ENCODE results near the gene PCDHGB2. TPM values are rescaled to one million over a fixed set of nuclear protein-coding genes. Genes with fewer than 3 reads are reported as not detected.

PCDHGB2 gene
- total RNA-seq, result 14.6 TPM

GRCh38 chr5:141359790-141360426 lies at the start of gene PCDHGB2:
Gene PCDHGB2 (plus strand): TSS chr5:141359994. CDS start chr5:141360136, 142 bp downstream.

GRCh38 chr5:141320225-141321169 lies 39.3 kb upstream of the PCDHGB2 start, which contains the start of gene TAF7:
Gene TAF7 (minus strand): TSS chr5:141320784. CDS start chr5:141320044, 740 bp downstream.

GRCh38 chr5:141330299-141331080 lies 29.3 kb upstream of the PCDHGB2 start, which contains the start of gene PCDHGA1:
Gene PCDHGA1 (plus strand): TSS chr5:141330514.

GRCh38 chr5:141338538-141339306 lies 21.1 kb upstream of the PCDHGB2 start, which contains the start of gene PCDHGA2:
Gene PCDHGA2 (plus strand): TSS chr5:141338760.

GRCh38 chr5:141343242-141343952 lies 16.4 kb upstream of the PCDHGB2 start, which contains the start of gene PCDHGA3:
Gene PCDHGA3 (plus strand): TSS chr5:141343829. CDS start chr5:141344034, 205 bp downstream.

GRCh38 chr5:141349917-141350619 lies 9.7 kb upstream of the PCDHGB2 start, which contains the start of gene PCDHGB1:
Gene PCDHGB1 (plus strand): TSS chr5:141350099. CDS start chr5:141350261, 162 bp downstream.

GRCh38 chr5:141354900-141355469 lies 4.8 kb upstream of the PCDHGB2 start, which contains the start of gene PCDHGA4:
Gene PCDHGA4 (plus strand): TSS chr5:141355021. CDS start chr5:141355108, 87 bp downstream.

GRCh38 chr5:141363952-141364660 lies 4.3 kb downstream of the PCDHGB2 start, which contains the start of gene PCDHGA5:
Gene PCDHGA5 (plus strand): TSS chr5:141364162. CDS start chr5:141364331, 169 bp downstream.

GRCh38 chr5:141369994-141370848 lies 10.4 kb downstream of the PCDHGB2 start, which contains the start of gene PCDHGB3:
Gene PCDHGB3 (plus strand): TSS chr5:141370242. CDS start chr5:141370395, 153 bp downstream.

GRCh38 chr5:141373673-141374317 lies 14.0 kb downstream of the PCDHGB2 start, which contains the start of gene PCDHGA6:
Gene PCDHGA6 (plus strand): TSS chr5:141373891. CDS start chr5:141374084, 193 bp downstream.

GRCh38 chr5:141382469-141383294 lies 22.9 kb downstream of the PCDHGB2 start, which contains the start of gene PCDHGA7:
Gene PCDHGA7 (plus strand): TSS chr5:141382742. CDS start chr5:141382900, 158 bp downstream.

GRCh38 chr5:141387557-141388311 lies 27.9 kb downstream of the PCDHGB2 start, which contains the start of gene PCDHGB4:
Gene PCDHGB4 (plus strand): TSS chr5:141387698. CDS start chr5:141387885, 187 bp downstream.

GRCh38 chr5:141392429-141393198 lies 32.8 kb downstream of the PCDHGB2 start, which contains the start of gene PCDHGA8:
Gene PCDHGA8 (plus strand): TSS chr5:141392633. CDS start chr5:141392814, 181 bp downstream.

